CD4-positive, alpha-beta memory T cell (primary cell): ENCODE measurements around the gene ZBP1. TPM values are rescaled to one million over a fixed set of nuclear protein-coding genes. Genes with fewer than 3 reads are reported as not detected.

ENCODE experiments used
- CTCF ChIA-PET: fragments of 350-600 bp; sonication (Branson Sonifier 250); formaldehyde crosslinking; loops from one replicate; lab custom pipeline; 2021; ENCODE audit warnings: inconsistent platforms; ENCODE audit not compliant: partially characterized antibody; lab: Charles Lee
- POLR2A ChIA-PET: fragments of 350-600 bp; sonication (Branson Sonifier 250); formaldehyde crosslinking; loops from one replicate; lab custom pipeline; 2021; ENCODE audit not compliant: partially characterized antibody; lab: Charles Lee
- DNase-seq, 5 donors: peaks; one replicate each; pipeline versions ENCODE4 v3.0.0 to v3.0.0-alpha.2; 2020 to 2022; ENCODE audit warnings: mixed read lengths in 1 of 5
- H3K27ac ChIP-seq: one replicate; pipeline ENCODE4 v1.7.0; 2013; ENCODE audit warnings: low read depth, low read length
- H3K27me3 ChIP-seq: 2 replicates; pipeline ENCODE4 v1.7.0; 2013; ENCODE audit warnings: mild to moderate bottlenecking, low read length, moderate library complexity; ENCODE audit not compliant: insufficient read depth
- H3K36me3 ChIP-seq: 2 replicates; pipeline ENCODE4 v1.7.0; 2013; ENCODE audit warnings: mild to moderate bottlenecking, low read length, moderate library complexity; ENCODE audit not compliant: insufficient read depth
- H3K4me1 ChIP-seq: 2 replicates; pipeline ENCODE4 v1.7.0; 2013; ENCODE audit warnings: mild to moderate bottlenecking, low read length, moderate library complexity; ENCODE audit not compliant: insufficient read depth
- H3K4me3 ChIP-seq, 2 donors: one replicate each; pipeline ENCODE4 v1.7.0; 2013; ENCODE audit warnings: low read length in 2 of 2, mild to moderate bottlenecking in 1 of 2
- H3K9me3 ChIP-seq, 2 donors: one replicate each; pipeline ENCODE4 v1.7.0; 2013; ENCODE audit warnings: low read length in 2 of 2, control low read depth in 1 of 2; ENCODE audit not compliant: control insufficient read depth in 1 of 2
- H3K27ac Mint-ChIP-seq, 7 donors: one replicate each; pipeline ENCODE4 v1.8.0; 2020 to 2021; ENCODE audit warnings: mixed read lengths in 7 of 7, mild to moderate bottlenecking in 6 of 7, inconsistent platforms in 3 of 7, moderate library complexity in 3 of 7
- H3K27me3 Mint-ChIP-seq, 2 donors: one replicate each; pipeline ENCODE4 v1.8.0; 2020 to 2021; ENCODE audit warnings: mixed read lengths in 2 of 2
- H3K36me3 Mint-ChIP-seq, 2 donors: one replicate each; pipeline ENCODE4 v1.8.0; 2020 to 2021; ENCODE audit warnings: mixed read lengths in 2 of 2, inconsistent platforms in 1 of 2, mild to moderate bottlenecking in 1 of 2
- H3K4me1 Mint-ChIP-seq, 4 donors: one replicate each; pipeline ENCODE4 v1.8.0; 2020 to 2021; ENCODE audit warnings: mixed read lengths in 4 of 4, mild to moderate bottlenecking in 1 of 4
- H3K4me3 Mint-ChIP-seq, 8 donors: one replicate each; pipeline ENCODE4 v1.8.0; 2020 to 2021; ENCODE audit warnings: mixed read lengths in 8 of 8, mild to moderate bottlenecking in 7 of 8, moderate library complexity in 6 of 8, inconsistent platforms in 3 of 8
- H3K9me3 Mint-ChIP-seq, 8 donors: one replicate each; pipeline ENCODE4 v1.8.0; 2020 to 2021; ENCODE audit warnings: mixed read lengths in 8 of 8, mild to moderate bottlenecking in 5 of 8, inconsistent platforms in 3 of 8, moderate library complexity in 1 of 8
- intact Hi-C: fragments of 100-400 bp; cut with micrococcal nuclease; formaldehyde crosslinking; loops from one replicate; pipeline ENCODE4 v1.15.1; 2023
- polyA plus RNA-seq, 2 donors: library from polyadenylated mRNA; unstranded; fragments of 300-500 nt; fragmentation: Illumina TruSeq; gene quantifications; one replicate each; pipeline ENCODE4 v1.2.3, GENCODE V29; 2021
- total RNA-seq, 2 experiments: library from RNA; stranded (reverse); gene quantifications; one replicate each; pipeline ENCODE4 v1.2.3, GENCODE V29; 2021

ZBP1 gene
- total and polyA plus RNA-seq, 4 experiments from 2014 or later = 11.7 to 25.2 (median 19.8) TPM

DNA sequence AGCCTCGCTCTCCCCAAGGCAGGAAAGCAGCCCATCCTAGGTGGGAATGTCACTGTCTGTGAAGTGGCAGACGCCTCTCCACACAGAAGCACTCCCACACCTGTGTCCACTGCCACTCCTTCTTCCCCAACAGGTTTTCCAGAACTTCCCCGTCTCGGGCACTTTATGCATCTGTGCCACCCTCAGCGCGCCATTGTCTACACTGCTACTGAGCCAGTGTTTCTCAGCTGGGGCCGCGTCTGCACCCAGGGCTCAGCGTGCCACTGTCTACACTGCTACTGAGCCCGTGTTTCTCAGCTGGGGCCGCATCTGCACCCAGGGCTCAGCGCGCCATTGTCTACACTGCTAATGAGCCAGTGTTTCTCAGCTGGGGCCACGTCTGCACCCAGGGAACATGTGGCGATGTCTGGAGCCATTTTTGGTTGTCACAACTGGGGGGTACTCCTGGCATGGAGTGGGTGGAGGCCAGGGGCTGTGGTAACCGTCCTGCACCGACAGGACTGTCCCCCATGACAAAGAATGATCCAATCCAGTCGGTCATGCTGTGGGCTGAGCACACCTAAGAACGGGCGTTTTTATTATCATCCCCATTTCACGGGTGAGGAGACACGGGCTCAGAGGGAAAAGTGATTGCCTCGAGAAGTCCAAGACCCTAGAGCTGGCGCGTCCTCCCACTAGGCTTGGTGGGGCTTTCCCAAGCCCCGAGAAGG, 41.7 kb upstream of the ZBP1 start:
- Mint-ChIP-seq H3K27ac (no peak overlapping the region), H3K36me3 (no peaks in the 10 kb centered on the region), H3K9me3 (peaks cover 0 to 2% (median 0%) of the 10 kb centered on the region in 8 donors), H3K4me1 (peaks cover 9 to 22% (median 14%) of the 10 kb centered on the region in 4 donors), H3K27me3 (no peaks in the 10 kb centered on the region), H3K4me3 (no peak overlapping the region)
- Histone ChIP-seq H3K9me3 (no peaks in the 10 kb centered on the region), H3K36me3 (no peaks in the 10 kb centered on the region), H3K4me3 (no peak overlapping the region), H3K27ac (no peak overlapping the region), H3K27me3 (no peaks in the 10 kb centered on the region), H3K4me1 (peaks cover 17% of the 10 kb centered on the region)
- POLR2A ChIA-PET = no interaction called here
- DNase-seq = no peak
- intact Hi-C loops = no loop called here
- CTCF ChIA-PET = no interaction called here

DNA sequence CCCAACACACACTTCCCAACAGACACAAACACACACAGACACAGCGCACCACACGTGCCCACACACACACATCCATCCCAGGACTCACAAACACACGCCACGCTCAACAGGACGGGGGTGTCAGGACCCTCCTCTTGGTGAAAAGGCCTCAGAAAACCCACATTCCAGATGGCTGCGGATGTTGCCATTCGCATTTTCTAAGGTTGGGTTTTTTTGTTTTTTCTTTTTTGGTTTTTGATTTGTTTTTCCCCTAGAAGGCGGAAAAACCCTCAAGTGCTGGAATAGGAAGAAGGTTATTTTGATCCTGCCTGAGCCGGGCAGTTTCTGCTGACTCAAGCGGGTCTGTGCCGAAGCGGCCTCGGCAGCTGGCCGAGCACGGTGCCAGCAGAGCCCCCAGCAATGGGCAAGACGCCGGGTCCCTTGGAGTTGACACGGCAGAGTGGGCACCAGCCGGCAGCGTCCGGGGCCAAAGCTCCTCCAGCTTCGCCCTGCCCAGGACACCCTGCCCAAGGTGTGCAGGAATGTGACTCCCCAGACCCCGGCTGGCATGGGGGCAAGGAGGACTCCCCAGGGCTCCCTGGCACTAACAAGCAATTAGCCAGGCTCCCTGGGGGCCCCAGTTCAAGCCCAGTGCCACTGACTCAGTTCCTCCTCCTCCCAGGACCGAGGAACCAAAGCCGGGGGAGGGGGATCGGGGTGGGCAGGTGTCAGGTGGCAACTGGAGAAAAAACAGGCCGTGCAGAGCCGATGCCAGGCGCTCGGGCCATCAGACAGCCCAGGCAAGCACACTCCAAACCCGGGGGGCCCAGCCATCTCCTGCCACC, 40.9 kb upstream of the ZBP1 start:
- intact Hi-C loops = no loop called here
- Histone ChIP-seq H3K27ac (no peak overlapping the region), H3K4me3 (no peak overlapping the region), H3K36me3 (no peaks in the 10 kb centered on the region), H3K4me1 (peaks cover 17% of the 10 kb centered on the region), H3K27me3 (no peaks in the 10 kb centered on the region), H3K9me3 (no peaks in the 10 kb centered on the region)
- Mint-ChIP-seq H3K36me3 (no peaks in the 10 kb centered on the region), H3K4me3 (no peak overlapping the region), H3K27me3 (no peaks in the 10 kb centered on the region), H3K4me1 (peaks cover 9 to 22% (median 14%) of the 10 kb centered on the region in 4 donors), H3K27ac (no peak overlapping the region), H3K9me3 (peaks cover 0 to 2% (median 0%) of the 10 kb centered on the region in 8 donors)
- ChIA-PET POLR2A (no interaction called here), CTCF (no interaction called here)
- DNase-seq = no peak

GRCh38 chr20:57660181-57660921, 40.1 kb upstream of the ZBP1 start:
- POLR2A ChIA-PET = no interaction called here
- Mint-ChIP-seq H3K27ac (peak overlapping the region in 4 of 7 donors; percentile 28 to 35 (median 32)), H3K9me3 (peaks cover 0 to 2% (median 0%) of the 10 kb centered on the region in 8 donors), H3K4me1 (peaks cover 9 to 22% (median 14%) of the 10 kb centered on the region in 4 donors), H3K4me3 (no peak overlapping the region), H3K27me3 (no peaks in the 10 kb centered on the region), H3K36me3 (no peaks in the 10 kb centered on the region)
- Histone ChIP-seq H3K4me1 (peaks cover 17% of the 10 kb centered on the region), H3K4me3 (no peak overlapping the region), H3K36me3 (no peaks in the 10 kb centered on the region), H3K27me3 (no peaks in the 10 kb centered on the region), H3K9me3 (no peaks in the 10 kb centered on the region), H3K27ac (no peak overlapping the region)
- DNase-seq = no peak
- CTCF ChIA-PET = interaction anchor here (1.5 kb wide), 1 partner anchor 38 kb away, joined by 5 read pairs; no protein-coding TSS in a partner anchor
- intact Hi-C loops = no loop called here

- Histone ChIP-seq H3K27me3 (no peaks in the 10 kb centered on the region), H3K27ac (no peak overlapping the region), H3K9me3 (no peaks in the 10 kb centered on the region), H3K4me3 (no peak overlapping the region), H3K4me1 (peaks cover 17% of the 10 kb centered on the region), H3K36me3 (no peaks in the 10 kb centered on the region)
- intact Hi-C loops = no loop called here
- Mint-ChIP-seq H3K27ac (peak overlapping the region in 2 of 7 donors; percentile 33 to 35), H3K36me3 (no peaks in the 10 kb centered on the region), H3K9me3 (peaks cover 0 to 2% (median 0%) of the 10 kb centered on the region in 8 donors), H3K4me1 (peaks cover 9 to 23% (median 15%) of the 10 kb centered on the region in 4 donors), H3K4me3 (no peak overlapping the region), H3K27me3 (no peaks in the 10 kb centered on the region)
- ChIA-PET POLR2A (interaction anchor here (0.9 kb wide), 1 partner anchor 50 kb away, joined by 4 read pairs; the partner anchor contains the start of gene PMEPA1), CTCF (interaction anchor here (1.5 kb wide), 1 partner anchor 37 kb away, joined by 5 read pairs; no protein-coding TSS in a partner anchor)
- DNase-seq = no peak
Measured at GRCh38 chr20:57659517-57660180, 39.4 kb upstream of the ZBP1 start.

GRCh38 chr20:57658833-57659516, 38.7 kb upstream of the ZBP1 start:
- peaks cover 14 to 28% (median 21%) of the 10 kb centered on the region in 4 donors for H3K4me1 Mint-ChIP-seq
- no peak for DNase-seq
- H3K4me3 Mint-ChIP-seq = peak overlapping the region in 1 of 8 donors; percentile 70
- ChIA-PET CTCF (interaction anchor here (1.5 to 2.2 kb wide), 2 partner anchors 36 to 61 kb away, joined by 5 read pairs; no protein-coding TSS in a partner anchor), POLR2A (interaction anchor here (0.9 kb wide), 1 partner anchor 51 kb away, joined by 4 read pairs; the partner anchor contains the start of gene PMEPA1)
- H3K36me3 Mint-ChIP-seq = no peaks in the 10 kb centered on the region
- H3K9me3 Mint-ChIP-seq = peaks cover 0 to 2% (median 0%) of the 10 kb centered on the region in 8 donors
- Histone ChIP-seq H3K4me3 (no peak overlapping the region), H3K27me3 (no peaks in the 10 kb centered on the region), H3K27ac (no peak overlapping the region), H3K9me3 (no peaks in the 10 kb centered on the region), H3K4me1 (peaks cover 17% of the 10 kb centered on the region), H3K36me3 (no peaks in the 10 kb centered on the region)
- peaks cover 0 to 3% of the 10 kb centered on the region in 2 donors for H3K27me3 Mint-ChIP-seq
- no peak overlapping the region for H3K27ac Mint-ChIP-seq
- intact Hi-C loops = no loop called here

DNA sequence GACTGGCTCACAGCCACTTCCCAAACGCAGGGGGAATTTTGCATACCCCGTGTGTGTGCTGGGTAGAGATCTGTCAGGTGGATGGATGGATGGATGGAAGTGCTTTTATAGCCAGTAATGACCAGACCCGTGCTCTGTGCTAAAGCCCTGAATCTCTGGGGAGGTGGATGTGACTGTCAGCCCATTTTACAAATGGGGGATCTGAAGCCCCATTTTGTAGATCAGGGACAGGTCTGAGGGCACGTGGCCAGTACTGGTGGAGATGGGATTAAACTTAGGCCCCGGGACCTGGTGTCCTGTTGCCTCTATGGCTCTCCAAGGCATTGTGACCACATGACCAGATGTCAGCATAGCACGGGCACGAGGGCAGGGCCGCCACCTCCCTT, 38.2 kb upstream of the ZBP1 start:
- Mint-ChIP-seq H3K27me3 (peaks cover 0 to 3% of the 10 kb centered on the region in 2 donors), H3K9me3 (peaks cover 0 to 2% (median 0%) of the 10 kb centered on the region in 8 donors), H3K4me1 (peaks cover 14 to 29% (median 21%) of the 10 kb centered on the region in 4 donors), H3K36me3 (no peaks in the 10 kb centered on the region), H3K27ac (peak overlapping the region in 6 of 7 donors; percentile 2 to 92 (median 82)), H3K4me3 (peak overlapping the region in 2 of 8 donors; percentile 42 to 64)
- no peaks in the 10 kb centered on the region for H3K36me3 ChIP-seq
- no peaks in the 10 kb centered on the region for H3K27me3 ChIP-seq
- no peak for DNase-seq
- peaks cover 17% of the 10 kb centered on the region for H3K4me1 ChIP-seq
- intact Hi-C loops = no loop called here
- ChIA-PET CTCF (interaction anchor here (1.5 to 2.2 kb wide), 2 partner anchors 36 to 61 kb away, joined by 5 read pairs; no protein-coding TSS in a partner anchor), POLR2A (interaction anchor here (0.9 kb wide), 1 partner anchor 51 kb away, joined by 4 read pairs; the partner anchor contains the start of gene PMEPA1)
- H3K9me3 ChIP-seq = no peaks in the 10 kb centered on the region
- no peak overlapping the region for H3K27ac ChIP-seq
- no peak overlapping the region for H3K4me3 ChIP-seq
